Measurements from ENCODE around the gene POLE.
"Not testable (repeated sequence)": the region's sequence is repeated elsewhere in the genome, so short reads cannot be mapped to it uniquely, and the experiment has no call there.

The POLE gene

GRCh38 chr12:132718644-132719043, 31.5 kb upstream of the POLE start:
- DNase-seq (ENCODE audit: low read depth): no peak

- no peak for DNase-seq (ENCODE audit: low read depth)
Observed at GRCh38 chr12:132717531-132718387, 30.6 kb upstream of the POLE start.

GRCh38 chr12:132717011-132717410, 29.9 kb upstream of the POLE start:
- no peak for DNase-seq (ENCODE audit: low read depth)

GRCh38 chr12:132716356-132716755, 29.2 kb upstream of the POLE start:
- DNase-seq (ENCODE audit: low read depth): no peak

- no peak for DNase-seq (ENCODE audit: low read depth)
Observed at GRCh38 chr12:132715874-132716273, 28.7 kb upstream of the POLE start.

- DNase-seq (ENCODE audit: low read depth): no peak
Observed at GRCh38 chr12:132713123-132713522, 26.0 kb upstream of the POLE start.

- no peak for DNase-seq (ENCODE audit: low read depth)
Observed at GRCh38 chr12:132711080-132711843, 24.1 kb upstream of the POLE start.

- peak; percentile 85 for DNase-seq (ENCODE audit: low read depth)
Observed at GRCh38 chr12:132710405-132711079, 23.4 kb upstream of the POLE start, which contains the start of gene PGAM5. TSS of gene PGAM5 (plus strand) at chr12:132710842. CDS start at chr12:132710877, 35 bp downstream.

- no peak for DNase-seq (ENCODE audit: low read depth)
Observed at GRCh38 chr12:132710043-132710404, 22.9 kb upstream of the POLE start.

- no peak for DNase-seq (ENCODE audit: low read depth)
Observed at GRCh38 chr12:132708150-132708549, 21.0 kb upstream of the POLE start.

GRCh38 chr12:132707241-132707640, 20.1 kb upstream of the POLE start:
- no peak for DNase-seq (ENCODE audit: low read depth)

GRCh38 chr12:132703641-132704040, 16.5 kb upstream of the POLE start:
- no peak for DNase-seq (ENCODE audit: low read depth)

GRCh38 chr12:132702640-132703039, 15.5 kb upstream of the POLE start:
- no peak for DNase-seq (ENCODE audit: low read depth)

GRCh38 chr12:132700212-132700822, 13.2 kb upstream of the POLE start:
- no peak for DNase-seq (ENCODE audit: low read depth)

- no peak for DNase-seq (ENCODE audit: low read depth)
Observed at GRCh38 chr12:132698341-132698740, 11.2 kb upstream of the POLE start.

GRCh38 chr12:132695431-132695830, 8.3 kb upstream of the POLE start:
- DNase-seq (ENCODE audit: low read depth): no peak

GRCh38 chr12:132694888-132695287, 7.7 kb upstream of the POLE start:
- not testable (repeated sequence) for DNase-seq (ENCODE audit: low read depth)

GRCh38 chr12:132692030-132692429, 4.9 kb upstream of the POLE start:
- not testable (repeated sequence) for DNase-seq (ENCODE audit: low read depth)

GRCh38 chr12:132690112-132690511, 3.0 kb upstream of the POLE start:
- no peak for DNase-seq (ENCODE audit: low read depth)

GRCh38 chr12:132689227-132689626, 2.1 kb upstream of the POLE start:
- DNase-seq (ENCODE audit: low read depth): no peak

- no peak for DNase-seq (ENCODE audit: low read depth)
Observed at GRCh38 chr12:132686825-132687210, 324 bp downstream of the POLE start.

- DNase-seq (ENCODE audit: low read depth): no peak
Observed at GRCh38 chr12:132685400-132685799, 1.7 kb downstream of the POLE start.

All from activated gamma-delta T cell treated with anti-CD3 and anti-CD28 coated beads, Interleukin-2, amount 50 U/mL, for 16 hours (primary cell).